H1 (cell line): Measurements from ENCODE around the gene ADCY9. TPM values are rescaled to one million over a fixed set of nuclear protein-coding genes. Genes with fewer than 3 reads are reported as not detected.

Experiments
- ATF2 ChIP-seq: IDR thresholded peaks from 2 replicates; pipeline ENCODE4 v1.6.1; 2012; ENCODE audit warnings: low read length, inconsistent platforms
- CBX5 ChIP-seq: fragments of 300-800, 300-1000 bp; sonication (generic); IDR thresholded peaks from 2 replicates; pipeline ENCODE4 v1.7.1; 2016; ENCODE audit warnings: antibody characterized with exemption, low read length, low read depth
- CREB1 ChIP-seq: IDR thresholded peaks from 2 replicates; pipeline ENCODE4 v1.6.1; 2012; ENCODE audit warnings: inconsistent platforms
- SIRT6 ChIP-seq: IDR thresholded peaks from one replicate; pipeline ENCODE4 v1.7.1; 2012; ENCODE audit warnings: low read length, inconsistent platforms
- TAF7 ChIP-seq: optimal IDR thresholded peaks from 2 replicates; pipeline ENCODE3; 2011; ENCODE audit warnings: low read depth, mild to moderate bottlenecking, inconsistent platforms, low read length, moderate library complexity, borderline replicate concordance
- polyA plus RNA-seq, 7 experiments: library from polyadenylated mRNA; depleted of rRNA in 3 of 7; stranded (reverse) in 5 of 7; unstranded in 2 of 7; fragments of >200 nt in 5 of 7; fragments of 200-250 nt in 2 of 7; gene quantifications; 1 replicate in 5 of 7; 2 replicates in 1 of 7; 4 replicates in 1 of 7; pipeline versions ENCODE4 v1.2.1 to v1.2.3, GENCODE V29; 2011 to 2013; ENCODE audit warnings: missing spikeins in 2 of 7, mixed read lengths in 2 of 7
- total RNA-seq: library from RNA; stranded (reverse); fragmentation: NEBNext Ultra II Directional; extraction: Animal tissue kit (Norgen Biotek cat#: 25700); gene quantifications from 2 replicates; pipeline ENCODE4 v1.2.1, GENCODE V29; 2021

Gene ADCY9
- total and polyA plus RNA-seq, 2 of the 8 experiments (the other 6 are each of a cell fraction or from before 2014, with no cell fraction given) = 5.4 to 13.1 TPM

- TF ChIP-seq ATF2 (no peak), CREB1 (no peak), CBX5 (no peak), SIRT6 (no peak), TAF7 (no peak)
Measured at GRCh38 chr16:4052801-4053293, 63.4 kb downstream of the ADCY9 start (continued).
